AG08395 (cell line): Measurements from ENCODE around the gene EHD4.
A peak's percentile ranks its signal among the peaks of the same experiment; 100 is the strongest.

ENCODE experiments used
- DNase-seq: peaks from one replicate; pipeline ENCODE4 v3.0.0; 2012; ENCODE audit warnings: mixed read lengths, low spot score

The EHD4 gene

DNA sequence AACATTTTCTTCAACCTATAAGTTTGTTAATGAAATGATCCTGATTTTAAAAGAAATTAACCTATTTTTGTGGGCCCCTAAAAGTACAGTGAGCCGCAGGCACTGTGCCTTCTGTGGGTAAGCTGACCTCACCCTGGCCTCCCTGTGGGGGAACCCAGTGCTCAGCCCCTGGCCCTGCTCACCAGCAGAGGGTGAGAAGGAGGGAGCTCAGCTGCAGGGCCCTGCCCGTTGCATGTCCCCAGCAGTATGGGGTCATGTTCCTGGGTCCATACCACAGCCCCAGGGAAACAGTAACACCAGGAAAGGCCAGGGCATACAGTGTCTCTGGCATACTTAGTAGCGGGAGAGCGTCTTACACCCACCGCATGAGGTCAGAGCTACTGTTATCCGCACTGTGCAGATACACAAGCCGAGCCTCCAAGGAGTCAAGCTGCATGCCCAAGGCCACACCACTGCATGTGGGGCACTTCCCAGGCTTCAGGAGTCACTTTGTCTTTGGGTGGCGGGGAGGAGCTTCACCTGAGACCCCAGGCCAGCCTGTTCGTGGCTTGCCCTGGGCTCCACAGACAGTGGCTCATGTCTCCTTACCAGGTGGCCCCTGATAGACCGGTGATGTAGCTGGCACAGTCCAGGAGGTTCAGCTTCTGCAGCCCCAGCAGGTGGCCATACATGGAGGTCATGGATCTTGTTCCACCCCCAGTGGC, 22.6 kb upstream of the EHD4 start:
- DNase-seq, result no peak

DNA sequence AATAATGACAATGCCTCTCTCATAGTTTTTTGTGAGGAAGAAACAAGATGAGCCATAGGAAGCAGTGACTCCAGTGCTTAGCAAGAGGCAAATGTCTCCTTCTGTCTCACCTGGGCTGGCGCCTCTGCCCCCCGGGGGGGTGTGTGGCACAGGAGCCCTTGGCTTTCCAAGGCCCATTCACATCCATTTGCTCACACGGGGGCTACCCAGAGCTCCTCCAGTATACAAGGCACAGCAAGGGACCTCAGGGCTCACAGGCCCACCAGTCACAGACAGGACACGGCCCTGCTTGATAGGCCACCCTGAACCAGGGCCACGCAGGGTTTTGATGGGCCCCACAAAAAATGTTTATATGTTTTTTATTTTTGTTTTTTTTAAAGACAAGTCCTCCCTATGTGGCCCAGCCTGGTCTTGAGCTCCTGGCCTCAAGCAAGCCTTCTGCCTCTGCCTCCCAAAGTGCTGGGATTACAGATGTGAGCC, 21.9 kb upstream of the EHD4 start:
- DNase-seq, result no peak

DNA sequence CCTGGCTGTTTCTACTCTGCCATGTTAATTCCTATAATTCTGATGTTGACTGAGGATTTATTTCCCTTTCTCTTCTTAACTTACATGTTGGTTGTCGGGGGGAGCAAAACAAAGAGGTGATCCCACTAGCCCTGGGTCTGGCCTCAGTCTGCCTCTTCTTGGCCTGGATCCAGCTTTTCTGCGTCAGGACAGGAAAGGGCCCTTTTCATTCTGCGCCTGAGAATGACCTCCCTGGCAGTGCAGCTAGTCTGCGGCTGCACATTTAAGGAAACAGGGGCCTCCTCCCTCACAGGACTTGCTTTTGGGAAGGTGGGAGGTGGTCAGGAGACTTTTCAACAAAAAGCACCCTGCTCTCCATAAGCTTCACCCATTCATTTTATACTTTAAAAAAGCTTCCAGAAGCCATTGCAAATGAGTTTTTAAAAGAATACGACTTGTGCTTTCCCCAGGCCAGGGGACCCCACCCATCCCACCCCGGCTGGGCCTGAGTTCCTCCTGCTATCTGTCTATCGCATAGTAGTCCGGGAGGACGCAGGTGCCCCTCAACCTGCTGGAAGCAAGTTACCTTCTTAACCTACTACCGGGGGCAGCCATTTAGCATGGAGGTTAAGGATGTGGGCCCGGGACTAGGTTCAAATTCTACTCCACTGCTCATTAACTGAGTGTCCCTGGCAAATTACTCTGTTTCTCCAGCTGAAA, 21.3 kb upstream of the EHD4 start:
- DNase-seq, result no peak

DNA sequence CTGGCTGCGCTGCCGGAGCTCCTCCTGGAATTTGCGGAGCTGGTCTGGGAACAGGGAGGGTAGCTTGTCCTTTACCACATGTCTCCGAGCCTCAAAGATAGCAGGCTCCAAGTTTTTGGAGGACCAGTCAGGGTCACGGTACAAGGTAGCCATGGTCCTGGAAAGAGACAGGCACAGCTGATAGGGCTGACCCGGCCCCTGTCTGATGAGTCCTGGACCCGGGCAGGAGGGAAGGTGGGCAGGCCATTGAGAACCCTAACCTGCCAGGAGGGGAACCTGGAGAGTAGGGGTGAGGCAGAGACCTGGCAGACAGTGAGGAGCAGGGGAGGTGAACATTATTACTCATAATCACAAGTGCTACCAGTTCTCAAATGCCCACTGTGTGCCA, 20.4 kb upstream of the EHD4 start:
- DNase-seq, result no peak

DNA sequence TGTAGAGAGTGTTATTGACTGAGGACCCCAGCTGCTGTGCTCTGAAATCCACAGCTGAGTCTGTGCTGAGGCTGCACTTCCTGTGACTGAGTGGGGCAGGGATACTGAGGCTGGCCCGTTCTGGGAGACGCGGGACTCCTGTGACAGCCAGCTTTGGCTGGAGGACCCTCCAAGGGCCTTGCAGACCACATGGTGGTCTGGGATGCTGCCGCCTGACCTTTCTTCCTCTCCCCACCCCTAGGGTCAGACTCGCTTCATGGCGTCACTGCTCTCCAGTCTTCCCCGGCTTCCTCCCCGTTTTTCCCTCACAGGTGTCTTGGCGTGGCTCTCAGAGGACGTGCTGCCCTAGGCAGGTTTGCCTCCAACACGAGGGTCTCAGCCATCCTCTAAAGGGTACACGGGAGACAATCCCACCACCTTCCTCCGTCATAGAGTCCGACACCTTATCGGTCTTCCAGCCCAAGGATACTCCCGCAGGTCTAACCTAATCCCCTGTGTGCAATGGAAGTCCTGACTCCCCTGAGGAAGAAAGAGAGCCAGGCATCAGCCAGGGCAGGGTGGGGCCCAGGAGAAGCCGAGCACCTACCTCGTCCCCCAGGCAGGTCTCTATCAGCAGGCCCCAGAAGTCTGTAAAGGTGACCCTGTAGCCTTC, 19.9 kb upstream of the EHD4 start:
- DNase-seq, result no peak

DNA sequence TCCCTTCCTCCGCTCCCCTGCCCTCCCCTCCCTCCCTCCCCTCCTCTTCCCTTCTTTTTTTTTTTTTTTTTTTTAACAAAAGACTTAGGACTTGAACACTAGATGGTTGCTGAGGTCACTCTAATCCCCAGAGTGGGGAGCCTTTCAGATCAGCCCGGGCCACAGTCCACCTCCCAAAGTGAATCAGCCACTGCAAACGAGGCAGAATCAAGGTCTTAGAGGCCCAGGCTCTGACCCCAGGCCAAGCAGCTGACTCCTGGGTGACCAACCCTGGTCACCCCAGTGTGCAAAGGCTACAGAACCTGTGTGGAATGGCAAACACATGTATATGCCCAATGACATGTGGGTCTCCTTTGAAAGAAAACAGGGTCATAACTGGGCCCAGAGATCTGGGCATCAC, 18.3 kb upstream of the EHD4 start:
- DNase-seq, result no peak

DNA sequence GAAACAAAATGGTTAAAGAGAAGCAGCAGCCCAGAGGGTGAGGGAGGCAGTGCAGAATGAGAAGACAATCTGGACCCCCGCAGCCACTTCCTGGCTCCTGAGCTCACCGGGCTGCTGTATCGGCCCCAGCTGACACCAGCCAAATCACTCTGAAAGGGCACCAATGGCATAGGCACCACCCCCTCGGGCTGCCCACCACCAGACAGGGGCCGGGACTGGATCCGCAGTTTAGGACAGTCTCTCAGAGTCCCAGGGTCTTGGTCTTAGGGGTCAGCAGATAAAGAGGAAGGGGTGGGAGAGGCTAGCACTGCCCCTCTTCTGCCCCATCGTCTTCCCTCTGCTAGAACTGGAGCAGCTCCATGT, 17.9 kb upstream of the EHD4 start:
- DNase-seq, result no peak

DNA sequence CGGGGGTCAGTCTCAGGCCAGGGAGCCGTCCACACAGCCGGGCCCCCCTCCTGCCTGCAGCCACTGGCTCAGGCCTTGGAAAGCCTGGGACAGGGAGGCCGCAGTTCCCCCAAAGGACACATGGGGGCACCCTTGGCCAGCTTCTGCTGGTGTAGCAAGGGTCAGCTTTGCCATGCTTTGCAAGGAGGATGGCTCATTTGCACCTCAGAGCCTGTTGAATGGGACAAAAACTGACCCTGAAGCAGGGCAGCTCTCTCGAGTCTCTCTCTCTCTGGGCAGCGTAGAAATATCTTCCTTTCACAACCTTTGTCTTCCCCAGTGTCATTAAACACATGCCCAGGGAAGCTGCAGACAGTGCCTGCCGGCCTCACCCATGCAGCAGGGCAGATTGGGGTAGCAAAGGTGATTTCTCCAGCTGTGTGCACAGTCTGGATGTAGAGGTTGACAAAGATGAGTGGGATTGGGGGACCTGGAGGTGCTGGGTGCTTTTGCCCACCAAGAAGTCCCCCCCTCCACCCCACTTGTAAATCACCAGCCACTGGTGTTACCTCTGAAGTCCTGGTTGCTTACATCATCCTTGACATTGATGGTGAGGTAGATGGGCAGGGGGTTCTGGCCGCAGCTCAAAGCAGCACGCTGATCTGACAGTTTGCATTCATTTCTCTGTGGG, 17.4 kb upstream of the EHD4 start:
- DNase-seq, result peak; percentile 89

DNA sequence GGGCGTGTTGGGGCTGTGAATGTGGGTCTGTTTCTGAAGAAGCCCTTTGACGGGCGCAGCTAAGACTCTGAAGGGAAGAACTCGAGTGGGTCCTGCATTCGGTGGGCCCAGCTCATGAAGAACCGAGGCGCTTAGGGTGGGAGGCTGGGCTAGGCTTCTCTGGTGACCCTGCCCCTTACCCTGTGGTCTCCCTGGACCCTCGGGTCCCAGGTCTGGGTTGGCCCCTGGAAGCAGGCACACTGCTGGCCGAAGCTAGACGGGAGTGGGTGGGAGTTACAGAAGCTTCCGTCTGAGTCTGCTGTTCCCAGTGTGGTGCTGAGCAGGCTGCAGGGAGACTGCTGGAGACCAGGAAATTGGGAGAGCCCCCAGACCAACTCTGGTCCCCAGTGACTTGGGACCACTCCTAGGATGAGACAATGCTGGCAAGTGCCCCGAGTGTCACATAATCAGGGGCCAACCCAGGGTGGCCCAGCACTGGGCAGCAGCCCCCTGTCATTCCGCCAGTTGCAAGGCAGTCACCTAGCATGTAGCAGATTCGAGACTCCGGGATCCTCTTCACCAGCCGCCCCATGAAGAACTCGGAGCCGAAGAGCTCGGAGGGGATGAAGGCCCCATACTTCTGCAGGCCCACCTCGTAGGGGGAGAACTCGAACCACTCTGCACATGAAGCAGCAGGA, 16.7 kb upstream of the EHD4 start:
- no peak for DNase-seq

DNA sequence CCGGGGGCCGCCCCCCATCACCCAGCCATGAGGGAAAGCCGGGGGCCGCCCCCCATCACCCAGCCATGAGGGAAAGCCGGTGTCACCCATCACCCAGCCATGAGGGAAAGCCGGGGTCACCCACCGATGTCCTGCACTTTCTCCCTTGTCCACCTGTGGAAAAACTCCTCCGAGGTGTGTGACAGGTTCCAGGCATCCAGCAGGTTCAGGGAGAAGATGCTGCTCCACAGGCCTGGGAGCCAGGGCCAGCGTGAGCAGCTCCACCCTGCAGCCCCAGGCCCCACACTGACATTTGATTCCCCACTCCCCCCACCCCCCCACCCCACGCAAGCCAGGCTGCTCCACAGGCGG, 15.5 kb upstream of the EHD4 start:
- no peak for DNase-seq

DNA sequence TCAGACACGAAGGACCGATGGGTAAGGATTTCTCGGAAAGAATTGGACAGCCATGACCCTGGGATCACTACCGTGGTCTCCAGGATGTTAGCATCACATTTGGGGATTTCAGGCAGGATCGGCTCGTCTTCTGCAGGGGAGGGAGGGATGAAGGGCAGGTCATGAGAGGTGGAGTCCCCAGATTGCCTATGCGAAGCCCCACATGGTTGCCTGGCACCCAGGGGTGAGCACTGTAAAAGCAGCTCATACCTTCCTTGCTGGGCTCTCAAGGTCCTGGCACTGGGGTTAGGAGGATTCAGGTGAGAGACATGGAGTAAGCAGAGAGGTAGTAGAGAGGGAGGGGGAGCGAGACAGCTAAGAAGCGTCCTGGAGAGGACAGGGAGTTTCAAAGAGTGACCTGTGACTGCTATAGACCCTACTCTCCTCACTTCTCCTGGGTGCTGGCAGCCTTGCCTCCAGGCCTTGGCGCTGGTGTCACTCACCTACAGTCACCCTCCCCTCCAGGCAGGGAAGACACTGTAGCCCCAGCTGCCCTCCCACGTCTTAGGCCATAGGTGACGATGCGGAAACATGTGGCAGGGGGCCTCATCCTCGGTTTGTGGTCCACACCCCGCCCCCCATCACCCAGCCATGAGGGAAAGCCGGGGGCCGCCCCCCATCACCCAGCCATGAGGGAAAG, 15.0 kb upstream of the EHD4 start:
- no peak for DNase-seq

DNA sequence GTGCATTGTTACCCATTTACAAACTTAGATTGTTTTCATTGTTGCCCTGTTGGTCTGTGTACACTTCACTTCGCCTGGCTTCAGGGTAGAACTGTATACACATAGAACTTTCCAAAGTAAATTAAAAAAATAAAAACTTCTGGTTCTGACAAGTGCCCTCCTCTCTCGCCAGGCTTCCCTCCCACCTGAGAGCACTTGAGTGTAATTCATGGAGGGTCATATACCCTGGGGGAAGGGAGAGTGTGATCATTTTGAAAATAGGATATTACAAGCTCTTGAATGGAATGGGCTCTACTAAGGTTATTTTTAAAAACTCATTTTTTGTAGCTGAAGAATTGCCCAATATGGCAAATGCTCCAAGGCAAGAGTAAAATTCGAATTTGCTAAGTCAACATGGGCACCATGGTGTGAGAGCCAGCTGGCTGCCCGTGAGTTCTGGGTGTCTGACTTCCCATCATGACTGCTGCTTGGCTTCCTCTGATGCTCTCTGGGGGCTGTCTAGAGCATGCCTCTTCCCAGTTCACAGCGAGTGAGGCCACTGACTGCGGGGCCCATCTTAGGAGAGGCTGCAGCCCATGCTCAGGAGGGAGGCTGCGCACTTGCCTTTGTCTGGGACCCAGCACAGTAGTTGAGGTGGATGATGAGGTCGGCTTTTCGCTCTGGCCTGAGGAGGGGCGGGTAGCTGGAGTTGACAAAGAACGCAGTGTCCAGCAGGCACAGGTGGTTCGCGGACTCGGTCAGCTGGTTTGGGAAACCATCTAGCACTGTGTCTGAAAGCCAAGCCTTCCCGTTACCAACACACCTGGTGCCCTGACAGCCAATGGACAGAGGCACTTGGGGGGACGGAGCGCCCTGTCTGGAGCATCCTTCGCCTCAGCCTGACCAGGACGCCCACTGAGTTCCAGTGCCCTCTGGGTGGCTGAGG, 13.1 kb upstream of the EHD4 start:
- DNase-seq, result no peak

DNA sequence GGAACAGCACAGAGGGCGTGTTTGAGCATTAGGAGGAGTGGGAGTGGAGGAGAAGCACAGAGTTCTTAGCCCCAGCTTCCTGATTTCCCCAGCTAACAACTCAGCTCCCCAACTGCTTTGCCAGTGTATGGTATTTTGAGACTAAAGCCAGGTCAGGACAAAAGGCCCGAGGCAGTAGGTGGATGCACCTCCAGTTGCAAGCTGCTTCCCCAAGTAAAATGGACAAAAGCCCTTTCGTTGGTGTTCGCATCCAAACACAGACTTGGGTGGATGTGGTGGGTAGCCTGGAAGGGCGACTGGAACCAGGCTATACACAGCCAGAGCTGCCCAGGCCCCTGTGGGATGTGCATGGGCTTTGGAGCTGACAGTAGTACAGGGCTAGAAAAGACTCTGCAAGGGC, 12.3 kb upstream of the EHD4 start:
- no peak for DNase-seq

DNA sequence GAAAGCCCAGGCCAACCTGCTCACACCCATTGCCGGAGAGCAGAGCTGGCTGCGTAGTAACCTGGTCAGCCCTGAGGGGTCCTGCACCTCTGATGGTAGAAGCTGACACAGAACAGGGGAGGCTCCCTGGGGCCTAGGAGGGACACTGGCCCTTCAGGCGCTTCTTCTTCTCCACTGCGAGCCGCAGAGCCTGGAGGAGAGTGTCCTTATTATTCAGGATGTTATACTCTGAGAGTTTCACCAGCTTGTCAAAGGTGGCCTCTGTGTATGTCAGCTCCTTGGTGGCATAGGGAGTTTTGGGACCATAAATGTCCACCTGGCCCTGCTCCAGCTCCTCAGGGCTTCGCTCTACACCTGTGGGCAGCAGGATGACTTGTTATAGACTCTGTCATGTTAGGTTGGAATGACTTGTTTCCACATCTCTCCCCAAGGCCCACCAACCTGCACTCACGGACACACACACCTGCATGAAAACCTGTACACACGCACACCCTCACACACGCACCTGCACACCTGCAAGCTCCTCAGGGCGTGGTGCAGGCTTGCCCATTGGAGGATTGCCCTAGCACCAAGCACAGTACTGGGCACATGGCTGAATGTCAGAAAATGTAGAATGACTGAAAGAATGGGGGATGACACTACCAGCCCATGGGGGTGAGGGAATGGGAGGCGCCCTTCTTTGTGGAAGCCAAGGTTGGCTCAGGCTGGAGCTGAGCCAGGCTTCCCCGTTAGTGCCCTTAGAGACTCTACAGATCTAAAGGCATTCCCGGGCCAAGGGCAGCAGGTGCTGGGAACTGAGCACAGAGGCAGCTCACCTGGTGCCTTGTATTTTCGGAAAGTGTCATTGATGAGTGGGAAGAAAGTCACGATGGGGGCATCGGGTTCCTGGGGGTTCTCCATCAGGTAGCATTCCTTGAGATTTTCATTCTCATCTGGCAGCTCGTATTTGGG, 11.5 kb upstream of the EHD4 start:
- DNase-seq, result no peak

DNA sequence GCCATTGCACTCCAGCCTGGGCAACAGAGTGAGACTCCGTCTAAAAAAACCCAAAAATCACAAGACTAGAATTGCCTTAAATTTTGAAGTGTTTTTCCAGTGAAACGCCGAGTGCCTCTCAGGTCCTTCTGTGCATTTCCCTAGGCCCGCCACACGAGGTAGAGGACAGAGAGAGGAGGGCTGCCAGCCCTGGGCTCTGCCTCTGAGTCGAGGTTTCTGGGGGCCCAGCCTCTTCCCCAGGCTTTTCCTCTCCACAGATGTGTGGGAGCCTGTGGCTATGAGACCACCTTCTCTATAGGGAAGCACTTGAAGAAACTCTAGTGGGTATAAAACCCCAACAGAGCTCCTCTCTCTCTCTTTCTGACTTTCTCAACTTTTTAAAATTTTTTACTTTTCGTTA, 10.9 kb upstream of the EHD4 start:
- DNase-seq, result no peak

DNA sequence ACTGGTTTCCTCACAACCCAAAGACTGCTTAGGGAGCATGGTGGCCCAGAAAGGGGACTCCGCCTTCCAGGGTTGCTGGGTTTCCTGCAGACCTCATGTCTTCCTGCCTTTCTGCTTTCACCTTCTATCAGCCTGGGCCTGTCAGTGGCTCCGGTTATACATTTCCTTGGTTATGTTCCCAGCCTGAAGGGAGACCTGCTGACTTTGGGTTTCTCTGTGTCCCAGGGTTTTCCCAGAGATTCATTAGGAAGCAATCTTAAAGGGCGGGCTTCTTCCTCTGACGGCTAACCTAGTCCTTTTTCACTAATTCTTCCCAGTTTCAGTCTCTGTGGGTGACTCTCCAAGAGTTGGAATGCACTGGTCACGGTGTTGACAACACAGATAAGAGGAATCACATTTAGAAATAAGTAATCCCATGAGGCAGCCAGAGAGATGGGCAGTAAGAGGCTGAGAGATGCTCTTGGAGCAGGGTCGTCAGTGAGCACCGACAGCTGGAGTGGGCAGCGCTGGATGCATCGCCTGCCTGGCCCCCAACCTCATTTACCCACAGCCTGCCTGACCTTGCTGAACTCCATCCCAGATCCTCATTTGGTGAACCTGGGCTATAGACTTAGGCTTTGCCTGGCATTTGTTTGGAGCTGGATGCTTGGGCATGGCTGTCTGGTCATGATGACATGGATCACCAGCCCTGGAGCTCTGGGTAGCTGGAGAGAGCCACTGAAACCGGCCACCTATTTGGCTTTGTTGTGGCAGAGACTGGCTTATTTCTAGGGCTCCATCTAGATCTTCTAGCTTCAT, 10.0 kb upstream of the EHD4 start:
- DNase-seq, result no peak

DNA sequence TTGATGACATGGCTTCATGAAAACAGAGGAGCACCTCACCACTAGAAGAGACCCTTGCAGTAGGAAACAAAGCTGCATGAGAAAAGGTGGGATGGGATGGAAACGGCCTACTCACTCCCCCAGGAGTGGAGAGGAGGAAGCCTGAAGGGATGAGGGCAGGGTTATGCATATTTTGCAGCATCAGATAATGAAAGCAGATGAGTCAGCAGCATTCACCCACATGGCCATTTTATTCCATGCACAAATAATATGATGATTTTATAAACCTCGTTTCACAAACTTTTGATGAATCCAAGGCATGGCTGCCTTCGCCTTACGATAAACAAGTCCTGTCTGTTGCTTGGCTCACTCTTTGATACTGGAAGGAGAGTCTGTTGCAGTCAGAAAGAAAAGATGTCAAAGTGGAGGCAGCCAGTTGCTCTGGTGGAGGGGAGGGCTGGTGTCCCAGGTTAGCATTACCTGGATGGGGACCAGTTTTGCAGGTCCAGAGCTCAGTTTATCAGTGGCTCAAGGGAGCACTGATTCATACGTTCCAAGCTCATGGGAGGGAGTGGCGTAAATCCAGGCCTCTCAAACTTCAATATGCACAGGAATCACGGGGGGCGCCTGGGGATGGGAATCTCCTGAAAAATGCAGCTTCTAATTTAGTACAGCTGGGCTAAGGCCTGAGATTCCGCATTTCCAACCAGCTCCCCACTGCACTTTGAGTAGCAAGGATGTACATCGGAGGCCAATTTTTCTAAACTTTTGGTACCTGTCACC, 9.2 kb upstream of the EHD4 start:
- DNase-seq, result peak; percentile 51
